ENCODE measurements around the gene ENTR1.

GRCh38 chr9:136353088-136353487, 57.3 kb downstream of the ENTR1 start:
- TF ChIP-seq YY1 (IDR thresholded peaks at IDR 0.05; ENCODE audit: insufficient read depth, insufficient read length), result no peak
- no peak for TF ChIP-seq SUZ12 (IDR thresholded peaks at IDR 0.05; ENCODE audit: extremely low read depth, insufficient read depth, insufficient read length)
- no peak for TF ChIP-seq ZNF274 (IDR thresholded peaks at IDR 0.05; ENCODE audit: low read depth, low read length)

All from NT2/D1 (cell line).